Stomach (tissue), 4 donors: ENCODE results near the gene CDH23.

Experiments
- POLR2A ChIP-seq, 4 donors: fragments of 450-650 bp; IDR thresholded peaks; one replicate each; pipeline ENCODE4 v1.6.1; 2016; ENCODE audit warnings: antibody characterized with exemption in 4 of 4, control low read depth in 2 of 4, mild to moderate bottlenecking in 1 of 4, moderate library complexity in 1 of 4
- POLR2AphosphoS5 ChIP-seq, 3 donors: sonication (generic); formaldehyde crosslinking; IDR thresholded peaks; one replicate each; pipeline ENCODE4 v1.6.1; 2016; ENCODE audit warnings: antibody characterized with exemption in 3 of 3
- TF ChIP-seq, protein P1 (sequence below), 7 experiments: fragments of 450-650 bp in 4 of 7; fragments of 200-600 bp in 3 of 7; sonication (generic) in 3 of 7; IDR thresholded peaks; one replicate each; pipeline ENCODE4 v1.5.1; 2016 to 2019; ENCODE audit warnings: antibody characterized with exemption in 7 of 7, control low read depth in 2 of 7, mild to moderate bottlenecking in 1 of 7

DNA sequence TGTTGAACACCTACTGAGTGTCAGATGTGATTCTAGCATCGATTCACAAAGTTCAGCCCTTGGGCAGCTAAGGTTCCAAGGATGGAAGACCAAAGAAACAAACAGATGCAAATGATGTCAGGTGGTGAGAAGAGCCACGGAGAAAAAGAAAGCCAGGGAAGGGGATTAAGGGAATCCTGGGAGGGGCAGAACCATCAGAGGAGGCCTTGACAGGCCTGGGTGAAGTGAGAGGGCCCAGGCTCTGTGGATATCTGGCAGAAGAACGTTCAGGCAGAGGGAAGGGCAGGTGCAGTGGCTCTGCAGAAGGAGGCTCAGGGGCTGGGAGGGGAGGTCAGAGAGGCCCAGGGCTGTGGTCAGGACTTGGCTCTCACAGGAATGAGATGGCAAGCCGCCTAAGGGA lies 232.4 kb downstream of the CDH23 start:
- TF ChIP-seq, protein P1, sequence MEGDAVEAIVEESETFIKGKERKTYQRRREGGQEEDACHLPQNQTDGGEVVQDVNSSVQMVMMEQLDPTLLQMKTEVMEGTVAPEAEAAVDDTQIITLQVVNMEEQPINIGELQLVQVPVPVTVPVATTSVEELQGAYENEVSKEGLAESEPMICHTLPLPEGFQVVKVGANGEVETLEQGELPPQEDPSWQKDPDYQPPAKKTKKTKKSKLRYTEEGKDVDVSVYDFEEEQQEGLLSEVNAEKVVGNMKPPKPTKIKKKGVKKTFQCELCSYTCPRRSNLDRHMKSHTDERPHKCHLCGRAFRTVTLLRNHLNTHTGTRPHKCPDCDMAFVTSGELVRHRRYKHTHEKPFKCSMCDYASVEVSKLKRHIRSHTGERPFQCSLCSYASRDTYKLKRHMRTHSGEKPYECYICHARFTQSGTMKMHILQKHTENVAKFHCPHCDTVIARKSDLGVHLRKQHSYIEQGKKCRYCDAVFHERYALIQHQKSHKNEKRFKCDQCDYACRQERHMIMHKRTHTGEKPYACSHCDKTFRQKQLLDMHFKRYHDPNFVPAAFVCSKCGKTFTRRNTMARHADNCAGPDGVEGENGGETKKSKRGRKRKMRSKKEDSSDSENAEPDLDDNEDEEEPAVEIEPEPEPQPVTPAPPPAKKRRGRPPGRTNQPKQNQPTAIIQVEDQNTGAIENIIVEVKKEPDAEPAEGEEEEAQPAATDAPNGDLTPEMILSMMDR (IDR thresholded peaks at IDR 0.05): no peak
- TF ChIP-seq POLR2AphosphoS5 (IDR thresholded peaks at IDR 0.05) (no peak), POLR2A (IDR thresholded peaks at IDR 0.05) (no peak)
